ENCODE data around the gene KLRC3.
"Not testable (repeated sequence)": the region's sequence is repeated elsewhere in the genome, so short reads cannot be mapped to it uniquely, and the experiment has no call there.

KLRC3 gene

GRCh38 chr12:10398168-10398567 is 22.2 kb downstream of the KLRC3 start:
- DNase-seq (ENCODE audit: low read depth), result no peak

DNA sequence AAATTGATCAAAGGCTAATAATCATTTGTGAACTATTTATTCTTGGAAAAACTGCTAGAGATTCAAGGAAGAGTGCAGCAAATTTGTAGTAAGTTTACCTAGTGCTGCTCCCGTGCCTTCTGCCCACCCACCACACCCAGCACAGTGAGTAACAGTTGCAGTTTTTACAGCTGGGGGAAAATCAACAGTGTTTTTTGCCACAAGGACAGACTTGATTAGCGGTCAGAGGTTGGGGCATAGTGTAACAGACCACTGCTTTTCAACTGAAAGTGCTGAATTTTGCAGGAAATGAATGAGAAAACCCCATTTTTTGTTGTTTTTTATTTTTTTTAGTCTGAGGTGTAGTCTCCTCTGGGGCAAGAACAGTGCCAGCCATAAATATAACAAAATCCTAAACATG is 23.1 kb downstream of the KLRC3 start:
- DNase-seq (ENCODE audit: low read depth), result no peak

DNA sequence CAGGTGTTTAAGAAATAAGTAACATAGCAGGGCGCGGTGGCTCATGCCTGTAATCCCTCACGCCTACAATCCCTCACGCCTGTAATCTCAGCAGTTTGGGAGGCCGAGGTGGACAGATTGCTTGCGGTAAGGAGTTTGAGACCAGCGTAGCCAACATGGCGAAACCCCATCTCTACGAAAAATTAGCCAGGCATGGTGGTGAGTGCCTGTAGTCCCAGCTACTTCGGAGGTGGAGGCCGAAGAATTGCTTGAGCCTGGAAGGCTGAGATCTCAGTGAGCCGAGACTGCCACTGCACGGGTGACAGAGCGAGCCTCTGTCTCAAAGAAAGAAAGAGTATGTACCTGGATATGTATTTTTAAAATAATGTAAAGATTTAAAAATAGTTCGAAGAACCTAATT is 24.2 kb downstream of the KLRC3 start:
- DNase-seq (ENCODE audit: low read depth), result not testable (repeated sequence)

GRCh38 chr12:10395390-10395998 is 24.9 kb downstream of the KLRC3 start:
- no peak for DNase-seq (ENCODE audit: low read depth)

GRCh38 chr12:10394531-10395152 is 25.8 kb downstream of the KLRC3 start:
- not testable (repeated sequence) for DNase-seq (ENCODE audit: low read depth)

DNA sequence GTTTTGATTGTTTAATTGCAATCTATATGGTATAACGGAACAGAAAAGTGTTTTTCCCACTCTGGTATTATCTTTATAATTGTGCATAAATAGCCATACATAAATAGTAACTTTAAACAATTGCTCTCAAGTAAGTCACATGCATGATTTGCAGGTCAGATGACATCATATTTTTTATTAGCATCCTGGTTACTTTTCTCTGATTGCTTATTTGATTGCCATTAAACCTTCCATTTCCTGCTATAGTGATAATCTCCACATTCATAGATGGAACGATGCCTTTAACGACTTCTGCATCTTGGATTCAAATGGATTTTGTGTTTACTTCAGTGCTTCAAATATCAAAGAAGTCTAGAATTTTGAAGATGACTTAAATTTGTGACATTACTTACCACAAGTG is 27.1 kb downstream of the KLRC3 start:
- no peak for DNase-seq (ENCODE audit: low read depth)

- DNase-seq (ENCODE audit: low read depth), result no peak
These were observed 27.9 kb downstream of the KLRC3 start for GRCh38 chr12:10392394-10392930.

DNA sequence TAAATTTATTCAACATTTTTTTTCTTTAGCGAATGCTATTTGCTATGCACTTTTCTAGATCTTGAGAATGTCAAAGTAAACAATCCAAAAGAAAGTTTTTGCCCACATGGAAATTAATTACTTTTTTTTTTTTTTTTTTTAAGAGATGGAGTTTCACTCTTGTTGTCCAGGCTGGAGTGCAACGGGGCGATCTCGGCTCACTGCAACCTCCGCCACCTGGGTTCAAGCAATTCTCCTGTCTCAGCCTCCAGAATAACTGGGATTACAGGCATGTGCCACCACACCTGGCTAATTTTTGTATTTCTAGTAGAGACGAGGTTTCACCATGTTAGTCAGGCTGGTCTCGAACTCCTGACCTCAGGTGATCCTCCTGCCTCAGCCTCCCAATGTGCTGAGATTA is 29.4 kb downstream of the KLRC3 start:
- not testable (repeated sequence) for DNase-seq (ENCODE audit: low read depth)

- DNase-seq (ENCODE audit: low read depth), result no peak
These were observed 30.5 kb downstream of the KLRC3 start, which contains the start of gene KLRK1 for GRCh38 chr12:10389904-10390303. KLRK1 (minus strand) TSS chr12:10390041; CDS start chr12:10388810, 1,231 bp downstream.

DNA sequence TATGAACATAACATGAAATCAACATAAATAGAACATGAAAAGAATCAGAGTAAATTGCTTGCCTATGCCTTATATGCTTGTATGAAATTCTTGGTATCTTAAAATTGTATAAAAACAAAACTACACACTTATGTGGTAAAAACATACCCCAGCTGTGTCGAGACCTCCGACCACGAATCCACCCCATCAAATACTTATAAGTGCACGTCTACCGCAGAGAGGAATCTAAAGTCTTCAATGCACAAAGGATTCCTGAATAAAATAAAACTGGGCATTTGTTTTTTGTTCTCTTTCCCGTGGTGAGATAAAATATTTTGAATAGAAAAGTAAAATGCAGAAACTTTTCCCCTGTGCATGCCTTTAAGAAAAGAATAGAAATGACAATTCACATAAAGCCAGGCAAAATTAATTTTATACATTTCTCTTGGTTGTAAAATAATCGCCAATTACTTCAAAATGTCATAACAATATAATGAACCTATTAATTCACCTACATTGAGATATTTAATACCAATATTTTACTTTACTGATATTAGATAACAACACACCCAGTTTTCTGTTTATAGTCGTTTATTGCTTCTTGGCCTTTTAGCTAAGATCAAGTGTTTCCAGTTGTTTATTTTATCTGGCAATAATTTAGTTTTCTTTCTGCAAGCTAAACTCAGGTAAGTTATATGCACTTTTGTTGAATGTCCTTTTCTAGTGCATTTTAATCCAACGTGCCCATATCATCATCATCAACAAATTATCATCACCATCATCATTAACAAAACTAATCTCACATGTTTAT is 31.6 kb downstream of the KLRC3 start:
- no peak for DNase-seq (ENCODE audit: low read depth)

- not testable (repeated sequence) for DNase-seq (ENCODE audit: low read depth)
These were observed 32.9 kb downstream of the KLRC3 start for GRCh38 chr12:10387498-10387897.

DNA sequence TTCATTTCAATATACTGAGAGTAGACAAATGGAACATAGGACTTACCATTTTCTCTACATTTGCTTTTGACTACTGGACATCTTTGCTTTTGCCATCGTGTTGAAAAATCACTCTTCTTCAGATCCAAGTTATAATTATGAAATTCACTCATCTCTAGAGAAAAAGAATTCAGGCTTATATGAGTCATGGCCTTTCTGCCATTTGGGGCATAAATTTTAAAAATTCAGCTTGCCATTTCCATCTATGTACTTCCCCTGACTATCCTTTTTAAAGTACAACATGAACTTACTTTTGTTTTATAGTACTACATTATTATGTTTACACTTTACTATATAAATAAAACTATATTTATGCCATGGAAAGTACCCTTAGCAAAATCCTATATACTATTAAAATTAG is 33.5 kb downstream of the KLRC3 start:
- DNase-seq (ENCODE audit: low read depth), result no peak

DNA sequence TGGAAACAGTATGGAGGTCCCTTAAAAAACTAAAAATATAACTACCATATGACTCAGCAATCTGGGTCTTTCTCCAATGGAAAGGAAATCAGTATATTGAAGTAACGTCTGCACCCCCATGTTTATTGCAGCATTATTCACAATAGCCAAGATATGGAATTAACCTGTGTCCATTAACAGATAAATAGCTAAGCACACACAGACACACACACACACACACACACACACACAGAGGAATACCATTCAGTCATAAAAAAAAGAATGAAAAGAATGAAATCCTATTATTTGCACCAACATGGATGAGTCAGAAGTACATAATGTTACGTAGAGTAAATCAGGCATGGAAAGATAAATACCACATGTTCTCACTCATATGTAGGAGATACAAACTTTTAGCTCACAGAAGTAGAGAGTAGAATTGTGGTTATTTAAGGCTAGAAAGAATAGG is 35.2 kb downstream of the KLRC3 start:
- no peak for DNase-seq (ENCODE audit: low read depth)

DNA sequence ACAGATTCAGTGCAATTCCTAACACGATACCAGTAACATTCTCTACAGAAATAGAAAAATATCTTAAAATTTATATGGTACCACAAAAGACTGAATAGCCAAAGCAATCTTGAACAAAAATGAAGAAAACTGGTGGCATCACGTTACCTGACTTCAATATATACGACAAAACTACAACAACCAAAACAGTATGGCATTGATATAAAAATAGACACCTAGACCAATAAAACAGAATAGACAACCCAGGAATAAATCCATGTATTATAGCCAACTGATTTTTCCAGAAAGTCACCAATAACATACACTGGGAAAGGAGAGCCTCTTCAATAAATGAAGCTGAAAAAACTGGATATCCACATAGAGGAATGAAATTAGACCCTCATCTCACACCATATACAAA is 36.2 kb downstream of the KLRC3 start:
- DNase-seq (ENCODE audit: low read depth), result no peak

DNA sequence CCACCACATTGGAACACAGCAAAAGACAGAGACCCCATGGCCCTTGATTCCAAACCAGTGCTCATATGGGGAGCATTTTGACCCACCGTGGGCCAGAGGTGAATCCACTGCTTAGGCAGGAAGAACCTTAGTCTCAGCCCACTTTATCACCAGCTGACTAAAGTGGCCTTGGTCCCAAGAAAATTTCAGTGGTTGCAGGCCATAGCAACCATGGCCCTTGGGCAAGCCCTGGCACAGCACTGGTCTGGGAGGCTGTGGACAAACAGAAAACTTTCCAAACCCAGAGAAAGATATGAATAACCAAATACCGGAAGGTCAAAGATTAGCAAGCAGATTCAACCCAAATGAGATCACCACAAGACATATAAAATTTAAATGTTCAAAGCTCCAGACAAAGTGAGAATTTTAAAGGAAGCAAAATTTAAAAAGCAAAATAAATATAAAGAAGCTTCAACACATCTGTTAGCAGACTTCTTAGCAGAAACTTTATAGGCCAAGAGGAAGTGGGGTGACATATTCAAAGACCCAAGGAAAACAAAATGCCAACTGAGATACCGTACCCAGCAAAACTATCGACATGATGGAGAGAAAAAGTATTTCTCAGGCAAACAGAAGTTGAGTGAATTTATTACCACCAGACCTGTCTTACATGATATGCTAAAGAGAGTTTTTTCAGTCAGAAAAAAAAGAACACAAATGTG is 38.3 kb downstream of the KLRC3 start:
- DNase-seq (ENCODE audit: low read depth), result no peak

DNA sequence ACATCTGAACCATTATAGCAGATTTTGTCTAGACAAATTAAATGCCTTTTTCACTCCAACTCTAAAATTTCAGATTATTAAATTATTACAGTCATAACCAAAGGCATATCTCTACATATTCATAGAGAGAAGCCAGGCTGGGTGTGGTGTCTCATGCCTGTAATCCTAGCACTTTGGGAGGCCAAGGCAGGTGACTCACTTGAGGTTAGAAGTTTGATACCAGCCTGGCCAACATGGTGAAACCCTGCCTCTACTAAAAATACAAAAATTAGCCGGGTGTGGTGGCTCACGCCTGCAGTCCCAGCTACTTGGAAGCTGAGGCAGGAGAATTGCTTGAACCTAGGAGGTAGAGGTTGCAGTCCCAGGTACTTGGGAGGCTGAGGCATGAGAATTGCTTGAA is 41.7 kb downstream of the KLRC3 start:
- DNase-seq (ENCODE audit: low read depth), result not testable (repeated sequence)

DNA sequence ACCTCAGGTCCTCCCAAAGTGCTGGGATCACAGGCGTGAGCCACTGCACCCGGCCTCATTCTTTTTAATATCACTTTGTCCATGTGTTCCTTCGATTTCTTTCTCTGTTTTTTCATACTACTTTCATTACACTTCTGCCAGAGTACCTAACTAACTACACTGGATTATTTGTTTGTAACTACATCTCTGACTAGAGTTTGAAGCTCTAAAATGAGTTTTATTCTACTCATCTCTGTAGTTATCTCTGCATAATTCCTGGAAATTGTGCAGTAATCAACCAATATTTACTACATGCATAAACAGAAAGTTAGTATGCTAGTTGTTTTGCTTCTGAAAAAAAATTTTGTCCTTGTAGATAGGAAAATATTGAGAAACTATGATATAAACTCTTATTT is 45.8 kb downstream of the KLRC3 start:
- DNase-seq (ENCODE audit: low read depth), result no peak

DNA sequence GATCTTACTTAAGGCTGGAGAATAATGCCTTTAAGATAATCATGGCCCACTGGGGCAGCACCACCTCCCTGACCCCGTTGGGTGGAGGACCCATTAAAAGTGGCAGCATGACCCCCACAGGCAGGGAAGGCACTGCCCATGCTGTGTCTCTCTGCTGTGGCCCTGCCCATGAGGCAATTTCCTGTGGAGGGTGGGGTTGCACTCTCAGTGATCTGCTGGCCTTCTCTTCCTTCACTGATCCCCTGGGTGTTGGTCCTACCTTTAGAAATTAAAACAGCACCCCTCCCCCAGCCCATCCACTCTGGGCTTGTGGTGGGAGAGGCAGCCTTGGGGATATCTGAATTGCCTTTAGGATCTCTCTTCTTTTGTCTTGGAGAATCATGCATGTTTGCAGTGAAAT is 47.8 kb downstream of the KLRC3 start:
- DNase-seq (ENCODE audit: low read depth), result no peak

DNA sequence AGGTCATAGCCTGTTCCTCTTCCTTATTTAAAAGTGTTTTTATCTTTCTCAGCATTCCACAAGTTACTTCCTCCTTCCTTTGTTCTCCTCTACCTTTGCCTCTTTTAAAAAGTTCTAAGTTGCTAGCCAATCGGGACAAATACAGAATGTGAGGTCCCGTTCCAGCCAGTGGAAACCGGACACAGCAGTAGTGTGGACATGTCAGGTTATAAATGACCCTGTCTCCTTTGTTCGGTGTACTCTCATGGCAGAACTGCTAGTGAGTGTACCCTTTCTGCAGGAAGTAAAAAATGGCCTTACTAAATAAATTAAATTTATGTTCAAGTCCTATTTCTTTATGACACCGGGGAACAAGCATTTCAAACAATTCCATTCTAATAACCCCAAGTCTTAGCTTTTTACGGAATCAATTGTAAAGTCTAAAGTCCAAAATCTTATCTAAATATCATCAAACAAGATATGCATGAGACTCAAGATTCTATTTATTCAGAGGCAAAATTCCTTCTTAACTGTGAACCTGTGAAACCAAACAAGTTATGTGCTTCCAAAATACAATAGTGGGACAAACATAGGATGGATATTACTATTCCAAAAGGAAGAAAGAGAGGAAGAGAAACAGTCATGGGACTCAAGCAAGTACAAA is 48.4 kb downstream of the KLRC3 start:
- DNase-seq (ENCODE audit: low read depth), result not testable (repeated sequence)

DNA sequence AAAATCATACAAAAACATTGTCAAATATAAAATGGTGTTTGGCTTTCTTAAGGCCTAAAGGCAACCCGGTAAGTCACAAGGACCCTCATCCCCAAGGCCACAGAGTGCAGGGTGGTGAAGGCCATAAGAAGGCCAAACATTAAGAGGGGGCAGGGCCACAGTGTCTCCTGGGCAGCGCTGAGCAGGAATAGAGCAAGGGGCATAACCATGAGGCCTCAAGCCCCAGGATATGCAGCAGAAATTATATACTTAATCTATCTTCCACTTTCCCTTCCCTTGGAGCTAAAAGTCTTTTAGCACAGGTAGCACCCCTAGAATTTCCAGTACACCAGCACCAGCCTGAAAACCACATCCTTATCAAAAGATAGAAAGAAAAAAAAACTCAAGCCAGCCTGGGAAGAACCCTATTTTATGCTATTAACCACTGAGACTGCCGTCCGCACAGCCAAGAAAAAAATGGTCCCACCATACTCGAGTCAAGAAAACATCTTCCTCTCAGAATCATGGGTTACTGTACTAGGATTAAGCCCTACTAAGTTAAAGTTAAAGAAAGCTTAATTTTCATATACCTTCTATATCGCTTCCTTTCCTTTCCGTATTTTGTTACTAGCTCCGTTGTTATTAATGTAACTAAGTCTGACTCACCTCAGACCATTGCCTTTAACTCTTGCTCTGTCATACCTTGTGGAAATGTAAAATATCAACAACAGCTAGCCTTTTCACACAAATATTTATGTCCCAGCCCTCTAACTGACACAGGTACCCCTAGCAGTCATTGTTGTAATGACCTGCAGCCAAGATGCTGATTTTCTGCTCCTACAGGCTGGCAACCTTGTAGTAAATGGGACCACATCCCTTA is 50.6 kb downstream of the KLRC3 start:
- DNase-seq (ENCODE audit: low read depth), result no peak
